Stimulated activated CD4-positive, alpha-beta T cell treated with anti-CD3 and anti-CD28 coated beads, Interleukin-1b, Interleukin-23, amount 100 ng/mL, for 1 hour (primary cell): ENCODE data around the gene SLC25A25.

Source experiments
- DNase-seq, 2 donors: peaks; one replicate each; pipeline ENCODE4 v3.0.0-alpha.2; 2020; ENCODE audit warnings: low read depth in 2 of 2

Gene SLC25A25

GRCh38 chr9:128072144-128073021, 4.4 kb downstream of the SLC25A25 start:
- DNase-seq: peak in 1 of 2 donors; percentile 33

DNA sequence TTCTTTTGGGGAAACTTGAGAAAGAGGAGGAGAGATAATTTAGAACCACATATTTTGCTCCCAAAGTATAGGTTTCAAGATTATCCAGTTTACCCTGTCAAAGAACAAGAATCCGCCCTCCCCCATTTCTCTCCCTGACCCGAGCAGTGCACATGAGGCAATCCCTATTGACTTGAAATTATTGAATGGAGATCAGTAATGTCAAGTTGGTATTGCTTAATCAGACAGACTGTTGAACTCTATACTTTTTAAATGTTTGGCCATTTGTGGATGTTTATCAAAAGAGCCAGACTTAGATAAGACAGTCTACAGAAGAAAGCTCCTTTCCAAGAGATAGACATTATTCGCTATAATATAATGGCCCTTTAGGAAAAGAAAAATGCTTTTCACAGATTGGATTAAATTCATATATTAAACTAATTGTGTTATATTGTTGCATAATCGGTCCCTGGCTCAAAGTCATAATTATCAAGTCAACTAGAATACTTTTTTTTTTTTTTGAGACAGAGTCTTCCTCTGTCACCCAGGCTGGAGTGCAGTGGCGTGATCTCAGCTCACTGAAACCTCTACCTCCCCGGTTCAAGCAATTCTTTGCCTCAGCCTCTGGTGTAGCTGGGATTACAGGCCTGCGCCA, 5.3 kb downstream of the SLC25A25 start:
- no peak for DNase-seq

DNA sequence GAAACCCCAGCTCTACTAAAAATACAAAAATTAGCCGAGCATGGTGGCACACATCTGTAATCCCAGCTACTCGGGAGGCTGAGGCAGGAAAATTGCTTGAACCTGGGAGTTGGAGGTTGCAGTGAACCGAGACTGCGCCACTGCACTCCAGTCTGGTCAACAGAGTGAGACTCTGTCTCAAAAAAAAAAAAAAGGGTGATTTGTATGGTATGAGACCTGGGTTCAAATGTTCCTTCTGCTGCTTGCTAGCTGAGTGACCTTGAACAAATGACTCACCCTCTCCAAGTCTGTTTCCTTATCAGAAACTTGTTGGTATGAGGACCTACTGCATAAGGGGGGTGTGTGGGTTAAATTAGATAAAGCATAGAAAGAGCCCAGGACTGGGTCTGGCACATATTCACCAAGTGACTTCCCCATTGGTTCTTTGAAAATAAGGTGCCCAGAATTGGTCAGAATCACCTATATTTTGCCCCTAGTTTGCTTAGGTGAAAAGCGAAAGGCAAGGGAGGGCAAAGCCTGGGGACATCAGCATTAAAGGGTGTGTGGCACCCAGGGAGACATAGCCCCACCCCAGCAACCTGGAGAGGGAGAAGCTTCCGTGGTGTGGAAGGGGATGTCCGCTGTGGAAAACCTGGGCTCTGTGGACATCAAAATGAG, 9.9 kb downstream of the SLC25A25 start:
- DNase-seq: no peak

GRCh38 chr9:128078504-128079434, 10.7 kb downstream of the SLC25A25 start:
- DNase-seq: no peak

- DNase-seq: no peak
Measured at GRCh38 chr9:128080206-128080605, 12.2 kb downstream of the SLC25A25 start.

DNA sequence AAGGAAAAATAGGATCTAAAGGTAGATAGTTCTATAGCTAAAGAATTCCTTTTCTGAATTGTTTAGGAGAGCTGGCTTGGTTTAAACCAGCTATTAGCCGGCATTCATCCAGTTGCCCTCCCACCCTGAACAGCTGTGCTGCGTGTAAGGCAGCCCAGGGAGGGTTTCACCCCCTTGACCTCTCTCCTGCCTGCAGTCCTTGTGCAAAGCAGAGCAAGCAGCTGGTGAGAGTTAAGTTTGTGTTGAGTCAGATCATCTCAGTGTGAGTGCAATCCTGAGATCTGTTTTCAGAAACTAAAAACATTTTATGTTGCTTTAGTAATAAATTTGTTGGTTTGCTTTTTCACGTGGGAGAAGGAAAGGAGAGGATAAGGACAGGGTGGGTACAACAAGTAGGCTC, 13.0 kb downstream of the SLC25A25 start:
- no peak for DNase-seq

DNA sequence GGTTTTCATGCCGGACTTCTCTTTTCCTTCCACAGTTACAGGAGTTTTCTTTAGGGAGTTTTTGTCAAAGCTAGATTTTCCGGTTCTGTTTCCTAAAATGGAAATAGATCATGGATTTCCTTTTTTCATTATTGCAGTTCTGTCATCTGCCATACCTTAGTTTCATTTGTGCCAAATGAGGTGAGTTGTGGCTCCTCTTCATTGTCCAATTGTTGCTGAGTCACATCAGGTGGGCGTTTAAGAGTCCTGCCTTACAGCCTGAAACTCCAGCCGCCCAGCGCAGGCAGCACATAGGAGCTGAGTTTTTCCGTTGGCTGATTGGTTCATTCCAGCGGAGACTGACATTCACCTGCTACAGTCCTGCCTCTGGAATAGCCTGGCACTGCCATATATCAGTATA, 14.1 kb downstream of the SLC25A25 start:
- DNase-seq: no peak

DNA sequence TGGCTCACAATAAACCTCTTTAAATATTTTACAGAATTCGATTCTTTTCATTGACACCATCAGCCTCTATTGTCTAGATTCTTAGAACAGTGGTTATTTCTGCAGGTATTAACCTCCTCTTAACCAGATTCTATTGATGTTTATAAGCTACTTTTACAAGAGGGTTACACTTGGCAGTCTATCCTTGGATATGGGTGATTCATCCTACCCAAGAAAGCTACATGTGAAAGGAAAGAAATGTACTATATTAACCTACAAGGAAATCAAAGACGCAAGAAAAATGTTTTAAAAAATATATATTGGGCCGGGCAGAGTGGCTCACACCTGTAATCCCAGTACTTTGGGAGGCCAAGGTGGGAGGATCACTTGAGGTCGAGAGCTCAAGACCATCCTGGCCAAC, 16.7 kb downstream of the SLC25A25 start:
- DNase-seq: no peak

- no peak for DNase-seq
Measured at GRCh38 chr9:128085943-128086342, 17.9 kb downstream of the SLC25A25 start.

GRCh38 chr9:128087262-128087661, 19.2 kb downstream of the SLC25A25 start:
- no peak for DNase-seq

- no peak for DNase-seq
Measured at GRCh38 chr9:128088253-128088945, 20.4 kb downstream of the SLC25A25 start.

DNA sequence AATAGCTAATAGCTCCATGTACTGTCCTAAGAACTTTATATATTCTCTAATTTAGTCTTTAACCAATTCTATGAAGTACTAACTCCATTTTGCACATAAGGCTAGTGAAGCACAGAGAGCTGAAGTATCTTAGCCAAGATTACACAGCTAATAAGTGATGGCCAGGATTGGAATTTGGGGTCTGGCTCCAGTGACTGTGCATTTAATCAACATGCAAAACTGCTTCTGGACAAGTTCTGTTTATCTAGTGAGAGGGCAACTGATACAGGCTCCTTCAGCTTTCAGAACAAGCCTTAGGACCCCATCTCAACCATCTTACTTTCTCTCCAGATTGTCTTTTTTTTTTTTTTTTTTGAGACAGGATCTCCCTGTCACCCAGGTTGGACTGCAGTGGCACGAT, 21.3 kb downstream of the SLC25A25 start:
- DNase-seq: no peak

GRCh38 chr9:128091144-128091543, 23.1 kb downstream of the SLC25A25 start:
- no peak for DNase-seq

DNA sequence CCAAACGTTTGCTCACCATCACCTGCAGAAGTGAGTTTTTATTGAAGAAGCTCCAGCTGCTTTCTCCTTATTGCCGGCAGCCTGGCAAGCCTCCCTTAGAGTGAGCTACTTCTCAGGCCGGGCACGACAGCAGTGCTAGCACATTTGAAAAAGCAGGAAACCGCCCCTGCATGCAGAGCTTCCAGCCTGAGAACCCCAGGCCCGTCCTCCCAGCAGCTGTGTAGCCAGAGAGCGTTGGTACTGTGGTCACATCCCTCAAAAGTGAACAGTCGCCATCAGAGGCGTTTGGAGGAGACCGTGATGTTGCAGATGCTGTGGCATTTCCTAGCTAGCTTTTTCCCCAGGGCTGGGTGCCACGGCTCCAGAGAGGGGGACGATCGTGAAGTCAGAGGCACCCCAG, 23.5 kb downstream of the SLC25A25 start:
- DNase-seq: no peak

- DNase-seq: no peak
Measured at GRCh38 chr9:128092199-128092977, 24.4 kb downstream of the SLC25A25 start.

DNA sequence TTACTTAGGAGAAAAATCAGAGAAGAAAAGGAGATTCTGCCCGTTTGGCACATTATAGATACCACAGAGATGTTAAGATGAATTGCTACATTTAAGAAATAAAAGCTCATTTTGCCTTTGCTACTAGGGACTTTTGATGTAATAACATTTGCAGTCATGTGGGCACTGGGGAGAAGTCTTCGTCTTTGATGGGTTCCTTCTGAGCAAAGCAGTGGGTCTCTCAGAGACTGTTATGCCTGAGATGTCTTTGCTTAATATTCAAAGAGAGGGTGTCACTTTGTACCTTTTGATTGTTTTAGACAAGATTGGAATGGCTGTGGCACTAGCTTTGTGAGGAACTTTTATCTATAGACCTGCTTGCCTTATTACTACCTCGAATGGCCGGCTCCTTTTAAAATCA, 25.0 kb downstream of the SLC25A25 start:
- DNase-seq: no peak

DNA sequence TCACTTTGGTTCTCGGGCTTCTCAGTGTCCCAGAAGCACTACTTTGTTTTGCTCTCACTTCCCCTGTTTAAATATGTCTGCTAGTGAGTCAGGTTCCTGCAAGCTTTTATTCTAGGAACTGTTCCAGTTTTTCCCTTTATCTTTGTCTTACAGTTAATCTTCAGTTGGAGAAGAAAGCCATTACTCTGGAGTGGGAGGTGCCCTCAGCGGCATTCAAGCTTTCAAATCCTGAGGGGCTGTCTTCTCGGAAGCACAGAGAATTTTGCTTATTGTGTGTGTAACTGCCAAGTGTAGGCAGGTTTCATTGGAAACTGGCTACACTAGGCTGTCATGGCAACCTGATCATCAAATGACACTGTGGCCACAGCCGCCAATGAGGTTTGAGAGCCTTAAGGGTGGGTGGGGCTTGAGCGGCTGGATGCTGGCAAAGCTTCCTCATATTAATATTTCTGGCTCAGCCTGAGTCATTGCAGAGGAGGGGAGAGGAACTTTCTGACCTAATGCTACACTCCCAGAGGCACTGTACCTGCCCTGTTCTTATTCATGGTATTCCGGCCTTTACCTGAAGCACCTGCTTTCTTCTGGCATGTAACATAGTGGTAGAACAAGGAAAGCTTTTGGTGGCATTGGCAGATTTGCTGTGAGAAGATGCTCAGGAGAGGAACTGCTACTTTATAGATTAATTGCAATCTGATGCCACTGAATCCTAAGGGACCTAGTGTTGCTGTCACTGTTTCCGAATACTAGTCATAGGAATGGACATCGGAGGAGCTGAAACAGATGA, 26.3 kb downstream of the SLC25A25 start:
- DNase-seq: peak; percentile 21 to 53

GRCh38 chr9:128094950-128095544, 27.0 kb downstream of the SLC25A25 start:
- no peak for DNase-seq
